HG02852 (cell line): ENCODE measurements around the gene THAP8.

Source experiments
- ATAC-seq: cut with Tn5 transposase; IDR thresholded peaks from one replicate; pipeline ENCODE4 v1.9.1; 2021; ENCODE audit warnings: mild to moderate bottlenecking, moderate library complexity; ENCODE audit not compliant: unreplicated experiment

THAP8 gene, protein sequence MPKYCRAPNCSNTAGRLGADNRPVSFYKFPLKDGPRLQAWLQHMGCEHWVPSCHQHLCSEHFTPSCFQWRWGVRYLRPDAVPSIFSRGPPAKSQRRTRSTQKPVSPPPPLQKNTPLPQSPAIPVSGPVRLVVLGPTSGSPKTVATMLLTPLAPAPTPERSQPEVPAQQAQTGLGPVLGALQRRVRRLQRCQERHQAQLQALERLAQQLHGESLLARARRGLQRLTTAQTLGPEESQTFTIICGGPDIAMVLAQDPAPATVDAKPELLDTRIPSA

DNA sequence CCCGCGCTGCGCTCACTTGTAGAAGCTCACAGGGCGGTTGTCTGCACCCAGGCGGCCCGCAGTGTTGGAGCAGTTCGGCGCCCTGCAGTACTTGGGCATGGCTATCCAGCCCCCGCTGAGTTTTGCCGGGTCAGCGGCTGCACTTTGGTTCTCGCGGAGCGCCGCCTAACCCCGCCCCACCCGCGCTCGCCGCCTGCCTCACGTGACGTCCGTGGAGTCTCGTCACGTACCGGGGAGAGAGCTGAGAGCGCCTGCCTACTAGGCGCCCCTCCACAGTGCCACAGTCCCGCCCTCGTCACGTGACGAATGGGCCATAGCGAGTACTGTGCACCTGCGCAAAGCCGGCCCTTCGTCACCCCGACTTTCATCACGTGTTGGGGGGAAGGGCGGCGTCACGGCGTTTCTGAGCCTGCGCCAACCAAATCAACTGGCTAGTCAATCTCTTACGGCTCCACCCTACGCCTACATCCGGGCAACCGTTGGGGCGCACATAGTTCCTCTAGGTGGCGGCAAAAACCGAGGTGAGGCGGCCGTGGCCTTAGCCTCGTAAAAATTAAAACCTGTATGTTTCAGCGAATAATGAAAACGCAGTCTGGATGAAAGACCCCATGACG is at the start of gene THAP8:
Gene THAP8 (minus strand): TSS at position 167 of the 614 bp plus-strand sequence. CDS start 68 bp downstream, at position 99.
- peak; percentile 76 for ATAC-seq

DNA sequence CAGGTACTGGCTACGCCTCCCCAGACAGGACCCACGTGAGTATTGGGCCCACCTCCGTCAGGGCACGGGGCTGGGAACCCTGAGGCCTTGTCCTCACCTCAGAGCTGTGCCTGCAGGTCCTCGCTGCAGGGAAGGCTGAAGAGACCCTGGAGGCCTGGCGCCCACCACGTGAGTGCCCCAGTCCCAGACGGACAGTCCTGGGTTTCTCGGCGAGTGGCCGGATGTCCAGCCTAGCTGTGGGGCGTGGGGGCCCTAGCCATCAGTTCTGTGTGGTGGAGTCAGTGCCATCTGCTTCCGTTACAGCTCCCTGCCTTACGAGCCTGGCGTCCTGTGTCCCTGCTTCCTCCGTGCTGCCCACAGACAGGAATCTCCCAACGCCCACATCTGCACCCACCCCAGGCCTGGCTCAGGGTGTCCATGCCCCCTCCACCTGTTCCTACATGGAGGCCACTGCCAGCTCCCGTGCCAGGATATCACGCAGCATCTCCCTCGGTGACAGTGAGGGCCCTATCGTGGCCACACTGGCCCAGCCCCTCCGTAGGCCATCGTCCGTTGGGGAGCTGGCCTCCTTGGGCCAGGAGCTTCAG is 49.0 kb upstream of the THAP8 start:
- ATAC-seq = no peak

DNA sequence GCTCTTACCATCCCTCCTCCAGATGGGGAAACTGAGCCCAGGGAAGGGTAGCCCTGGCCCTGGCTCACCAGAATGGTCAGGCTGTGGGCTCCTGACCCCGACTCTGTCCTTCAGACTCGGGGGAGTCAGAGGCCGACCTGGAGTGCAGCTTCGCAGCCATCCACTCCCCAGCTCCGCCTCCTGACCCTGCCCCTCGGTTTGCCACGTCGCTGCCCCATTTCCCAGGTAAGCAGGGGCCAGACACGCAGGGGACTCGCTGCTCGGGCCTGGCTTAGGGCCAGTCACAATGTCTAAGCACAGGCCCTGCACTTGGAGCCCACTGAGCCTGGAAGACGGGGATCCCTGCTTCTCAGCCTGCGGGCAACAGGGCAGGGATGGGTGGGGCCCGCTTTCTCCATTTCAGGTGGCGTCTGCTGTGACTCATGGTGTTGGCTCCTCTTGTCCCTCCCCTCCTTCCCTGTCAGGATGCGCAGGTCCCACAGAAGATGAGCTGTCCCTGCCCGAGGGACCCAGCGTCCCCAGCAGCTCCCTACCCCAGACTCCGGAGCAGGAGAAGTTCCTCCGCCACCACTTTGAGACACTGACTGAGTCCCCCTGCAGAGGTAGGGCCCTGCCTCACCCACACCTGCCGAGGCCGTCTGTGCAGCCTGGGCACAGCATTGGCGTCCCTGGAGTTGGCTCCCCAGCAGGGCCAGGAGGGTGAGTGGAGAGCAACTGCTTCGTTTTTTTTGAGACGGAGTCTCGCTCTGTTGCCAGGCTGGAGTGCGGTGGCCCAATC is 47.7 kb upstream of the THAP8 start:
- ATAC-seq = no peak

DNA sequence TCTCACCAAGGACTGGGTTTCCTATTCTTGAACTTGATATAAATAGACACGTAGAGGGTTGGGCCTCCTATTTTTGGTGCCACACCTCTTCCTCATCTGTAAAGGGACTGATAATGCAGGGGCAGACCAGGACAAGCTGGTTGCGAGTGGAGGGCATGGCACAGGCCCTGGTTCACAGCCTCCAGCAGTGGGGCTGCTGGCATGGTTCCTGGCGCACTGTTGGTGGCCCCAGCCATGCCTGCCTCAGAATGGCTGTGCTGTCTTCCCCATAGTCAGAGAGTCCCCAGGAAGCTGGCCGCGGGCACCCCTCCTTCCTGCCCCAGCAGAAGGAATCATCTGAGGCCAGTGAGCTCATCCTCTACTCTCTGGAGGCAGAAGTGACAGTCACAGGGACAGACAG is 46.4 kb upstream of the THAP8 start:
- no peak for ATAC-seq

DNA sequence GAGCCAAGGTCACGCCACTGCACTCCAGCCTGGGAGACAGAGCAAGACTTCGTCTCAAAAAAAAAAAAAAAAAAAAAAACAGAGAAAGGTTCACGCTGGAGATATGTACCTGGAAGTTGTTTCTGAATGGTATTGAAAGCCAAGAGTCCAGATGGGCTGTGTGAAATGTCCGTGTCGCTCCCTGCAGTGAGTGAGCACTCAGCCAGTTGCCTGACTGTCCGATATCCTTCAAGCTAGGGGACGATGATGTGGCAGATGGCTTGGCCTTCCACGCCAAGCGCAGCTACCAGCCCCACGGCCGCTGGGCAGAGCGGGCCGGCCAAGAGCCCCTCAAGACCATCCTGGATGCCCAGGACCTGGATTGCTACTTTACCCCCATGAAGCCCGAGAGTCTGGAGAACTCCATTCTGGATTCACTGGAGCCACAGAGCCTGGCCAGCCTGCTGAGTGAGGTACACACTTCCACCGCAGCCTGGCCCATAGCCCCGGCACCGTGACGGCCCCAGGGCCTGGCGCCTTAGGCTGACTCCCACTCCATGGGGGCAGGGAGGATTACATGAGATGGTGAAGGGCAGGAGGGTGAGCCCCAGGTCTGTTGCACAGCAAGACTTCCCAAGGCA is 45.2 kb upstream of the THAP8 start:
- no peak for ATAC-seq

DNA sequence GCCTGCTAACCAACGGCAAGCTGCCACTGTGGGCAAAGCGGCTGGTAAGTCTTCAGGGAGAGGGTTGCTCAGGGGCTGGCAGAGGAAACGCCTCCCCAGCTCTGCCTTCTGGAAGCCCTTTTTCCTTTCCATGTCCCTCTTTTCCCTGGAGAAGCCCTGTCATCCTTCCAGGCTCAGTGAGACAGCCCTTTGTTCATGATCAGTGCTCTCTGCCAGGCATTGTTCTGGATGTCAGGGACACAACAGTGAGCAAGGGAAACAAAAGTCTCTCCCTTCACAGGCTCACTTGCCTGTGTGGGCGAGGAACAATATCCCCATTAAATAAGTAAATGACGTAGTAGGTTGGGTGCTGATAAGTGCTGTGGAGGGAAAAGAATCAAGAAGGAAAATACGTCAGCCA is 43.0 kb upstream of the THAP8 start:
- ATAC-seq = no peak

DNA sequence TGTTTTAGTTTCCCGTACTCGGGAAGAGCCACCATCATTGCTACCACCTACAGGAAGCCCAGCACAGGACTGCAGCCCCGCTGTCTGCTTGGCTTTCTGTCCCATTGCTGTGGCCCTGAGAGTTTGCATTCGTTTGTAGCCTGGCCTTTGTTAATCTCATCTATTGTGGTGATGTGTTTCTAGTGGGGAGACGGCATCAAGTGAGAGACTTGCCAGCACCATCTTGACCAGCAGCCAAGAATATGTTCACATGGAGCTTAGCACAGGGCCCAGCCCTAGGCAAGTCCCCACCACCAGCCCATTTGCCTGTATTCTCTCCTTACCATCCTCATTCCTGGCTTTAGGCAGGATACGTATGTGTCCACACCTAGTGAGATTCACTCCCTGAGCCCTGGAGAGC is 39.6 kb upstream of the THAP8 start:
- no peak for ATAC-seq

DNA sequence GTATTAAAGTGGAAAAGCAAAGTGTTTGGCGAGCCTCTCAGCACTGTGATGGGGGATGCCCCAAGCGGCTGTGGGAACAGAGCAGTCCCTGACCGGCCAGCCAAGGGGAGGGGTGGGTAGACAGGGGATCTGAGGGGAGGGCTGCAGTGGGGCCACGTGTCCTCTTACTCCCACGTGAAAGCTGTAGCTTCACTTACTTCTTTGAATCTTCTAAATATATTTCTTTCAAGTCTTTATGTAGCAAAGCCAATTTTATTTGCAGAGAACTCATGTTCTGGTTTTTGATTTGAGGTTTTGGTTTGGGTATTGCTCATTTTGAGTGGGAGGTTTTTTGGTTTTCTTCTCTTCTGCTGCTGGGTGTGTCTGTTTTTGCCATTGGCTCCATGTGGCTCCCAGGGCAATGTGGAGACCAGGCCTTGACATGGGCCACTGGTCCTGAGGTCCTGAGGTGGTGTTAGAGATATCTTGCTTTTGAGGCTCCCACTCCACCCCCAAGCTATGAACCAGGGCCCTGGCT is 39.1 kb upstream of the THAP8 start:
- ATAC-seq = no peak

DNA sequence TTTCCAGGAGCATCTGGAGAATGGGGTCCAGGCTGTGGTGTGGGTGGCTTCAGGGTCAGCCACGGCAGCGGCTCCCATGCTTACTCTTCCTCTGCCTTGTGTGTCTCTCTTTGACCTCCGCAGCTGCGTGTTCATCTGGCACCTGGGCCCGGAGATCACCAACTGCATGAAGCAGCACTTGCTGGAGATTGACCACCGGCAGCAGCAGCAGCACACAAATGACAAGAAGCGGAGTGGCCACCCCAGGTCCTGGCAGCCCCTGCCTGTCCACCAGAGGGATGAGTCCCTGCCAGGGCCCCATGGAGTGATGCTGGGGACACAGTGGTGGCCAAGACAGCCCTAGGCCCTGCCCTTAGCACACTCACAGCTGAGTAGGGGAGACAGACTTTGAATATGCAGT is 38.5 kb upstream of the THAP8 start:
- no peak for ATAC-seq

DNA sequence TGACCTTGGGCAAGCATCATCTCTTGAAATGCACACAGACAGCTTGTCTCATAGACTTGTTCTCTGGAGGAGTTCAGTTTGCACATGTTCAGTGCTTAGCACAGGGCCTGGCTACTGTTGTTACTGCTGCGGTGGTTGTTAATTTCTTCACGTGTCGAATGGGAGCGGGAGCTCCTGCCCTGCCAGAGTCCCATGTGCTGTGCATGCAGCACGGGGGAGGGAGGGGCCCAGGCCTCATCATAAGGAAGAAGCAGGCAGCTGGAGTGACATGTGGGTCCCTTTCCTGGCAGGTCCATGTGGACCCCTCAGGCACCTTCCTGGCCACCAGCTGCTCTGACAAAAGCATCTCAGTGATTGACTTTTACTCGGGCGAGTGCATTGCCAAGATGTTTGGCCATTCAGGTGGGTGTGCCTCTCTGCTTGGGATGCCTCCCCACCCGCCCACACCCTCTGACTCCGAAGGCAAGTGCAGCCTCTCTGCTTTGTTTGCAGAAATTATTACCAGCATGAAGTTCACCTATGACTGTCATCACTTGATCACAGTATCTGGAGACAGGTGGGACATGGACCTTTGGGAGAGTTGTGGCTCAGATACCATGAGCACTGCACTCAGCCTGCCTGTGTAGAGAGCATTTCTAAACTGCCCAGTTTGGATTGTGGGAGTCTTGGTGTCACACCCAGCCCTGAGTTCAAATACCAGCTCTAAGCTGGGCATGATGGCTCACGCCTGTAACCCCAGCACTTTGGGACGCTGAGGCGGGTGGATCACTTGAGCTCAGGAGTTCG is 37.0 kb upstream of the THAP8 start:
- no peak for ATAC-seq

DNA sequence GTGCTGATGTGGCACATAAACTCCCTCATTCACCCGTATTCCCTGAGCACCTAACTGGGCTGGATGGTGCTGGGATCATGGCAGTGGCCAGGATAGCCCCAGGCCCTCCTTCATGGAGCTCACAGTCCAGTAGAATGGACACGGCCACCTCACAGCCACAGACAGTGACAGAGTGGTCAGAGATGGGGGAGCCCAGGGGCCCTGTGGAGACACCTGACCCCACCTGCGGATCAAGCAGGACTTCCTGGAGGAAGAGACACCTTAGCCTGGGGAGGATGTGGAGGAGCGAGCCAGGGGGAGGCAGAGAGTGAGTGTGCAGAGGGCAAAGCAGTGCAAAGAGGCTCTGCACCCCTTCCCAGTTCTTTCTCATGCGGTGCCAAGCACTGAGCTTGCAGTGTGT is 35.8 kb upstream of the THAP8 start:
- ATAC-seq = no peak

DNA sequence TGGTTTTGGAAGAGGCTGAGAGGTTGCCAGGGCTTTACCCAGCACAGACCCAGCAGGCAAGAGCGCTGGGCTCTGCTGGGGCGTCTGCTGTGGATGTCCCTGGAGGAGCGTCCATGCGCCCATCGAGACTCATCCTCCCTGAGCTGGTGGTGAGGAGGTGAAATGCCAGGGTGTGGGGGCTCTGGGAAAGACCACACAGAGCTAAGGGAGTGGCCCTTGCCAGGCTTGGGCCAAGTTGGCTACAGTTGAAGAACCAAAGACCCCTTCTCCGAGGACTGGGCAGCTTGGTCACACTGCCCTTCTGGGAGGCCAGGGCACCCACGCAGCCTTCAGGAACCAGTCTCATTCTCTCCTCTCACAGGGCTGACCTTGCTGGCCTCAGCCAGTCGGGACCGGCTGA is 32.2 kb upstream of the THAP8 start:
- ATAC-seq = no peak

DNA sequence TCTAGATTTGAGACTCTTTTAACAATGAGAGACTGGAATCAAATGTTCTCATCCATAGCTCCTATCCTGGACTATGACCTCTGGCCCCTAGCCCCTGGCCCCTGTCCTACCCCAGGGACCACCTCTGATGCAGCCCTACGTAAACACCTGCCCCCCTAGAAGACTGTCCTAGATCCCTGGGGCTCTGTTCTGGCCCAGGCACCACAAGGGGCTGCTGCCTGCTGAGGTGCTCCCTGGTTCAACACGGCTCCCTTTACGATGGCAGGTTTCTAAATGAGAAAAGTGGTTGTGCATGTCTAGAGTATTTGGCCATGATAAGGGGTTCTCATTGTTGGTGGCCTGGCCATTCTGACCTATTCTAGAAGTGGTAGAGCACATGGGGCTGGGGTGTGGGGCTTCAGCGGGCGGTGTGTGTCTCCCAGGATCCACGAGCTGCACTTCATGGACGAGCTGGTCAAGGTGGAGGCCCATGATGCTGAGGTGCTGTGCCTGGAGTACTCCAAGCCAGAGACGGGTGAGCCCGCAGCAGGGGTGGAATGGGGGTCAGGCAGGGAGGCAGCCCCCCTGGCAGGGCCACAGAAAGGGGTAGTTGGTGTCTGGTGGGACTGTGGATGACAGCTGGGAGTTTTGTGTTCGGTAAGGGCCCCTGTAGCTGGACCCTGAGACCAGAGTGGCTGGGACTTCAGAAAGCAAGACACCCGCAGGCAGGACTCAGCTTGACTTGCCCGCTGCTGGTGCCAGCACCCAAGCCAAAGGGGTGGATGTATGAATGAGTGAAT is 30.3 kb upstream of the THAP8 start:
- no peak for ATAC-seq

DNA sequence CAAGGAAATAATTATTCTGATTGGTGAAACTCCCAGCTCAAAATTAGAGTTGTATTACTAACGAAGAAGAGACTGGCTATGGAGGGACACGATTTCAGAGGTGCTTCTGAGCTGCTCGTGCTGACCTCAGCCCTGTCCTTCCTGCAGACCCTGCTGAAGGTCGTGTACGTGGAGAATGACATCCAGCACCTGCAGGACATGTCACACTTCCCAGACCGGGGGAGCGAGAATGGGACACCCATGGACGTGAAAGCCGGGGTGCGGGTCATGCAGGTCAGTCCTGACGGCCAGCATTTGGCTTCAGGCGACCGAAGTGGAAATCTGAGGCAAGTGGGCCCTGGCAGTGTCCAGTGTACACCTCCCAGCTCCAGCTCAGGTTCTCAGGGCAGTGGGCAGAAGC is 28.8 kb upstream of the THAP8 start:
- no peak for ATAC-seq

DNA sequence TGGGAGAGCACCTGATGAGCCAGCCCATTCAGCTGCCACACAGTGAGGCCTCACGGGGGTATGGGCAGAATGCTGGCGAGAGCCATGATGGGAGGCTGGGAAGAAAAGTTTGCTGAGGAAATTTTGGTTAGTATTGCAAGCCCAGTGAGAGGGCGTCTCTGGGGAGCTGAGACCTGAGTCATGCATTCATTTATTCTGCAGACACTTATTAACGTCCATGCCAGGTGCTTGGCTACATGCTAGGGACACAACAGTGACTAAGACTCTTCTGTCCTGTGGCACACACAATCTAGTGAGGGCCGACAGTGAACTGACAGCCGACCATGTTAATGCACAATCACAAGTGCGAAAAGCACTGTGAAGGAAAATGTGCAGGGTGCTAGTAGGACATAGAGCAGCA is 27.8 kb upstream of the THAP8 start:
- ATAC-seq = no peak

DNA sequence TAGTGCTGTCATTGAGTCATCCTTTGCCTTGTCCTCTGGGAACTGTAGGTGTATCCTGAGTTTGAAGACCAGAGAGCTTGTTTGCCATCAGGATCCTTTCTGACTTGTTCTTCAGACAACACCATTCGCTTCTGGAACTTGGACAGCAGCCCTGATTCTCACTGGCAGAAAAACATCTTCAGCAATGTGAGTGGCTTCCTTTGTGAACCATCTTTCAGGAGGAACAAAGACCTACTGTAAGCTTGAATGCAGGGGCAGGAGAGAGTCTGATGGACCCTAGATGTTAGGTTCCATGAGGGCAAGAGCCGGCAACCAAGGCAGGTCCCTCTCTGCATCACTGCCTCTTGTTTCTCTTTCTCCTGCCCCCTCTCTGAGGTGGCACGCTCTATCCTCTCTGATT is 27.3 kb upstream of the THAP8 start:
- no peak for ATAC-seq

DNA sequence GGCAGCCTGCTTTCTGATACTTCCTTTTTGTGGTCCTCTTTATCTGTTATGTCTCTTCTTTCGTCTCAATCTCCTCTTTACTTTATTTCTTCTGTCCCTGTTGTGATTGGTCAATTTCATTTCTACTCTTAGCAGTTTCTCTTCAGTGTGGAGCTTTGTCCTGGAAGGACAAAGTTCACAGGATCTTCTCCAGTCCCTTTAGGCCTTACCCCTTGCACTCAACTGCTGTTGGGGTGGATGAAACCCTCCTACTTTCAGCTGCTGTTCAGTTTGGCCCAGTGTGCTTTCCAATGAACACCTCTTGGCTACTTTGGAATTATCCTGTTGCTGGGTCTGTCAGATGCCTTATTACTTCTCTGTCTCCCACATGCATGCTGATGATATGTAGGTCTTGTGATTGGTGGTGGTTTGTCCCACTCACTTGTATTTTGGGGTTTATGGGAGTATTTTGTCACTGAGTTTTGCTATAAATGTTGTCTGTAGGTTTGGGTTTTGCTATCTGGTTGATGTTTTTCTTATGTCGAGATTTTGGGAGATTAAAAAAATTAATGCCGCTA is 25.4 kb upstream of the THAP8 start:
- no peak for ATAC-seq

DNA sequence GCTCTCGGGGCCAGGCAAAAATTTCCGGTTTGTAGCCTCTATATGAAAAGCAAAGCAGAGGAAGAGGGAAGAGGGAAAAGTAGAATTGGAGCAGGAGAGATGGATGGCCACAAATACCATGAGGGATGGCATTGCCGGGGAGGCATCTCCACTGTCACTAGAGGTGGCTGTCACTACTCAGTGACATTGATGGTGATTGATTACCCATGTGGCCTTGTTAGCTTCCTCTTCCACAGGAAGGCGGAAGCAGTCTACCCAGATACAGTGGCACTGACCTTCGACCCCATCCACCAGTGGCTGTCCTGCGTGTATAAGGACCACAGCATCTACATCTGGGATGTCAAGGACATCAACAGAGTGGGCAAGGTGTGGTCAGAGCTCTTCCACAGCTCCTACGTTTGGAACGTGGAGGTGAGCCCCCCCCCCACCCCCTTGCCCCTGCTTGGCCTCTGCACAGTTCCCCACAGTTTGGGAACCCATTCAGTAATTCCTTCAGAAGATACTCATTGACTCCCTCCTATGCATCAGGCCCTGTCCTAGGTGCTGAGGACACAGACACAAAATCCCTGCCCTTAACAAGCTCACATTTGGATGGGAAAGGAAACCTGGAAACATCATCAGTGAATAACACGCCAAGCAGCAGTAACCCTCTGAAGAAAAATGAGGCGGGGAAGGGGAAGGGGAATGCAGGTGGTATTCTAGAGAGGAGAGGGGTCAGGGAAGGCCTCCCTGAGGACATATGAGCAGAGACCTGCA is 19.2 kb upstream of the THAP8 start:
- no peak for ATAC-seq

DNA sequence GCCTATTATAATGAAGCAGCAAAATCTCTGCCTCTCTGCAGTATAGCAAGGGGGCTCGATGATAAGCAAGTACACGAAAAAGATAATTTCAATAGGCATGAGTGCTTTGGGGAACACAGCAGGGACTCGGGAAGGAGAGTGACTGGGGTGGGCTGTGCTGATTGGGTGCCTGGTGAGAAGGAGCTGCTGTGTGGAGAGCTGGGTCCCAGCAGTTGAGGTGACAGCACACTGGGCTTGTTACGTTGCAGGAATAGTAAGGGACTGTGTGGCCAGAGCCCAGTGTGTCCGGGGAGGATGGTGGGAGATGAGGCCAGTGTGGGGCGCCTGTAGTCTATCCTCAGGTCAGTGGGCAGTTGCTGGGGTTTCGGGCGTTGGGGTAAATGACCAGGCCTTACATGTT is 18.0 kb upstream of the THAP8 start:
- no peak for ATAC-seq
